GM18909 (cell line): ENCODE data around the gene RNF144A.

Experiments
- ATAC-seq: cut with Tn5 transposase; IDR thresholded peaks from one replicate; pipeline ENCODE4 v1.9.1; 2021; ENCODE audit warnings: mild to moderate bottlenecking; ENCODE audit not compliant: unreplicated experiment, poor library complexity

RNF144A gene

DNA sequence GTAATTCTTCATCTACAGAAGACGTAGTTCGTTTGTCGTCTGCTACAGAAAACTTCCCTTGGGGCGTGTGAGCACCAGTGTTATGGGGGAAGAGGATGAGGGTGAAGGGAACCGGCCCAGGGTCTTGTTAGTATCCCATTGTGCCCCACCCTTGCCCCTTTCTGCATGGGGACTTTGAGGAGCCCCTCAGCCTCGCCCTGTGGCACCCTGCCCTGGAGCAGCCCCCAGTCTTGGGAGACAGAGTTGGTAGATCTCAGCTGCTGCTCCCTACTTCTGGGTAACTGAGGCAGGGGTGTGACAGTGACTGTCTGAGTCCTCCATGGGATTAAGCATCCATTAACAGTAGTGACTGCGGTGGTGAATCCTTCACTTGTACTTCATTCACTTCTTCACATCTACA, 50.1 kb downstream of the RNF144A start:
- ATAC-seq = no peak

GRCh38 chr2:6968319-6969100, 51.3 kb downstream of the RNF144A start:
- no peak for ATAC-seq

DNA sequence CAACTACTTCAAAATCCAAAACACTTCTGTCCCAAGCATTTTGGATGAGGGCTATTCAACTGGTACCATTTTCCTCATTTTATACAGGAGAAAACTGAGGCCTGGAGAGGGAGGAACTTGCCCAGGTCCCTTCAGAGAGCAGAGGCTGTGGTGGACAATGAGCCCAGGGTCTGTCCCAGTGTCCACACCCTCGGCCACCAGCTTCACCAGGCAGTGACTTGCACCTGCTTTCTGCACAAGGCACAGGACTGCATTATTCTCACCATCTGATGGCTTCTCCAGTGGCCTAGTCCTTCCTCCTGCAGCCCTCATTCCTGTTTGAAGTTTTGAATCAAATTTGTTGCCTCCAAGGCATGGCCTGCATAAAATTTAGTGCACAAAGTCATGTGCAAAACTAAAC, 53.3 kb downstream of the RNF144A start:
- no peak for ATAC-seq

DNA sequence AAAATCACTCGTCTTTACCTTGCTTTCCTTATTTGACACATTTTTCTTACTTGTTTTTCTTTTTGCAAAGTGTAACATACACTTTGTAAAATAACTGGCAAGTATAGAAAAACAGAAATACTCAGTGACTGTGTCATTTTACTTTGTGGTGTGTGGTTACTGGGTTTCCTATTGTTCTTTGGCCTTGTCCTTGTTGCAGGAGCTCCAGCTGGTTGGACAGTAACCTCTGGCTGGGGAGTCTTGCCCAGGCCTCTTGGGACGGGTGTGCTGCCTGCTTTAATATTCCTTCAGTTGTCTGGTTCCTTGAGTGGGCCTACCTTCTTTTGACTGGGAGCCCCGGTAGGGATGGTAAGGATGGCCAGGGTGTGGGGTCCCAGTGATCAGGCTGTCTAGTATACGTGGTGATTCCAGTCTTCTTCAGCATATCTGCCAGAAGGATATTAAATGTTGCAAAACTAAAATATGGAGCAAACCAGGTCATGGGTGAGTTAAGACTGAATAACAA, 53.8 kb downstream of the RNF144A start:
- no peak for ATAC-seq

DNA sequence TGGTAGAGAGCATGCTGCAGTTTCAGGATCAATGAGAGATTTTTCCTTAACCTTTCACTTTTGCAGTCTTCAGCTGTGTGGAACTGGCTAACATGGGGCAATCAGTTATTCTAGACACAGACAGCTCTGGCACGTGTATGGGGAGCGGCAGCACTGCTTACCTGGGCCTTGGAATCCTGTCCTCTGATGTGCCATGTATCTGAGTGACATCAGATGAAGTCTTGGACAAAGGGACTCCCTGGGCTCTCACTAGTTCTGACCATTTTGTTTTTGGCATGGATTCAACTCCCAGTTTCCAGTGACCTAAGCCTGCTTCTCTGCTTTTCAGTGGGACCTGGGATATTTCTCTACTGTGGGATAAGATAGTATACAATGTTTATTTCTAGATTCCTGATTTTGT, 54.3 kb downstream of the RNF144A start:
- no peak for ATAC-seq

- ATAC-seq = no peak
Measured at GRCh38 chr2:6972067-6972710, 55.0 kb downstream of the RNF144A start.

DNA sequence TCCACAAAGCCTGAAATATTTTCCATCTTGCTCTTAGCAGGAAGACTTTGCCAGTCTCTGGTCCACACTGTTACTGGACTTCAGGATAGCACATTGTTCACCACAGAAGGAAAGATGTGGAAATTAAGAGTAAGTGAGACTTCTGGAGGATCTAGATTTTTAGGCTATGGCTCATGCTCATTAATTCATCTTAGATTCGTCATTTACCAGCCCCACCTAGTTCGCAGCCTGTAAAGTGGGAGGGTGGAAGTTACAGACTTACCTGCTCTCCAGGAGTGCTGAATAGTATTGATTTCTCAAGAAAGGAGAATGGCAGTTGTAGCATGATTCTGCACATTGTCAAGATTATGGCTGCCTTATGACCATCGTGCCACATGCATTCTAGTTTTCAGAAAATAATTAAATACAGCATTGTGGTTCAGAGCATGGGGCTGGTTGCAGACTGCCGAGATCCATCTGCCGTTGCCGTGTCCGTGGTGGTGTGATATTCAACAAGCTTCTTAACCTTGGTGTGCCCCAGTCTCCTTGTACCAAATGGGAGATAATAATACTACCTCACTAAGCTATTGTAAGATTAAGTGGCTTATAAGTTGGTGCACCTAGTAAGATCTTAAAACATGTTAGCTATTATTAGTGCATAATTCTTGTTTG, 56.8 kb downstream of the RNF144A start:
- no peak for ATAC-seq

DNA sequence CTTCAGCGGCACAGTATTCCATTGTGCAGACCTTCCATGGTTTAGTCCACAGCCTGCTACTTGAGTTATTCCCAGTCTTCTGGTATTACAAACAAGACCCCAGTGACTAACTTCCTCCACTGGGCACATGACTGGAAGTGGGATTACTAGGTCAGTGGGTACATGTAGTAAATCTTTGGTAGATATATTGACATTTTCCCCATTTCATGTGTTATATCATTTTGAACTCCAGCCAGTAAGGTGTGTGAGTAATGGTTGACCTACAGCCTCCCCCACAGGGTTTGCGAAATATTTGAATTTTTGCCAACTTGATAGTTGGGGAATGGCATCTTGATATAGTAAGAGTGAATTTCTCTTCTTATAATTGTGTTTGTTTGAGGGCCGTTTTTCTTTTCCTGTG, 58.8 kb downstream of the RNF144A start:
- ATAC-seq = no peak

- no peak for ATAC-seq
Measured at GRCh38 chr2:6977113-6977741, 60.0 kb downstream of the RNF144A start.

DNA sequence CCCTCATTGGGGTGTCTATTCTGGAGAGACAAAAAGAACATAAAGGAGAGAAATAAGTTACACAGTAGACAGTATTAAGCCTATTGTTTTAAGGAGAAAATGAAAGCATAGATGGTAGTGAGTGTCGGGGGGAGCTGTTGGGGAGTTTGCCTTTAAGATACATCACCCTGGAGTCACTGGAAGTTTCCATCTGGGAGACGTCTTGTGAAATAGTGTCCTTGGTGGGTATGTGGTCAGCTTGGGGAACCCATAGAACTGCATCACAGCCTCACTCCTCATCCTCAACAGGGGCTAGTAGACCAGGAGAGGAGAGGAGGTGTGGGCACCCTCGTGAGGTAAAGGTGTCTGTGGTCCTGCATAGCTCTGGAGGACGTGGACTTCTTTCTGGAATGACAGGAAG, 60.6 kb downstream of the RNF144A start:
- no peak for ATAC-seq

DNA sequence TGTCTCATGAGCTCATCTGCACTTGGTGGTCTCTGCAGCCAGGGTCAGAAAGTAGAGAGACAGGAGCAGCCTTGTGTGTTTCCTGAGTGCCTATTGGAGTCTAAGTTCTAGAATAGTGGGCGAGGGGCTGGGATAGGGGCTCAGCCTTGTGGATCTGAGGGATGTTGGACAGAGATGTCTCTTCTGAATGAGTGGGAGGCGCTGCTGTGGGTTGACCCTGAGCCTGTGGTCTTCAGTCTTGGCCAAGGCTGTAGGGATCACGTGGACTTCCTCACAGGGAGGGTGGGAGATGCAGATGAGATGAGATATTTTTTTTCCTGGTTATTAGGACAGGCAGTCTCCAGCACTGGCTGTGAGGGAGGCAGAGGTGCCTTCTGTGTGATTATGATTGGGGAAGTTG, 61.8 kb downstream of the RNF144A start:
- no peak for ATAC-seq

DNA sequence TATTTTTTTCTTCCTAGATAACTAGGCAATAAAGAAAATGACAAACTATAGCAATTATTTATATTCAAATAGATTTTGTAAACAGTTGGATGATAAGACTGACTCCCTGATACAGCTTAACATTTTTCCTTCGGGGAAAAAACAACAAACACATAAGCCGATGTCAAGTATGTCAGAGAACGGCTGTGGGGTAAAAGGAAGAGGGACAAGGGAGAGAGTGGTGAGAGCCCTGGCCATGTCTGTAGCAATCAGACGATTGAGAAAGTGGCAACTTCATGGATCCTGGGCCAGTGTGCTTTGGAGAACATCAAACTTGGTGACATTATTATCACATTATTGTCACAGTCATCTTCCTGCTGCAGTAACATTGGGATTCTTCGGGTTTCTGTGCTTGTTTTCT, 65.2 kb downstream of the RNF144A start:
- ATAC-seq = no peak

GRCh38 chr2:6982934-6983589, 65.8 kb downstream of the RNF144A start:
- ATAC-seq = no peak

DNA sequence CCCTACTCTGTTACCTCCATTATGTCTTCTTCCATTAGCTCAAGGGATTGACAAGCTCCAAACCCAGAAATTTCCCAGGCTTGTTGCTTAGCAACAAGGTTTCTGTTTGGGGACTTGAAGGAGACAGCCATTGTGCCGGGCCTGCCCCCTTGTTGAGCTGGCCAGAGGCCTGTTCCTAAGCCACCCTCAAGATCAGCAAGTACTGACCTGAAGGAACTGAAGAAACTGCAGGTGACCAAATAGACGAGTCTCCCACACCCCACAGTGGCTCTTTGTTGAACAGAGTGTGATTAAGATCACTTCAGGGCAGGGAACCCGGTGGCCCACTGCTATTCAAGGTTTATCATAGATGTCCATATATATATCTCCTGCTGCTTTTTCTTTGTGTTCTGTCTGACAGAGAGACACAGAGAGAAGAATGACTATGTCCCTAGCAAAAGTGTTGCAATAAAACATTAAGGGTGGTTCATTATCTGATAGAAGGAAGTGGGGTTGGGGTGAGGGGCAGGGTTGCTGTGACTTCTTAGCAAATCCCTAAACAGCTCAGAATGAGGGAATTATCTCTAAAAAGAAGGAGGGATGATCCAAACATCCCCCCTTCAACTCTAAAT, 69.2 kb downstream of the RNF144A start:
- no peak for ATAC-seq

- no peak for ATAC-seq
Measured at GRCh38 chr2:6986912-6987361, 69.7 kb downstream of the RNF144A start.

DNA sequence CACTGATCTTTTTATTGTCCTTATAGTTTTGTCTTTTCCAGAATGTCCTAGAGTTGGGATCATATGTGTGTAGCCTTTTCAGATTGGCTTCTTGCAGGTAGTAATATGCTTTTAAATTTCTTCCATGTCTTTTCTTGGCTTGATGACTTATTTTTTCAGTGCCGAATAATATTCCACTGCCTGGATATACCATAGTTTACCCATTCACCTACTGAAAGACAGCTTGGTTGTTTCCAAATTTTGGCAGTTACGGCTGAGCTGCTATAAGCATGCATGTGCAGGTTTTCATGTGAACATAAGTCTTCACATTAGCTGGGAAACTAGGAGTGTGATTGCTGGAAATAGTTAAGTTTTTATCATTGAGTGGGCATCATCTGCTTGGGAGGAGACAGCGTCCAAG, 73.7 kb downstream of the RNF144A start:
- ATAC-seq = no peak

DNA sequence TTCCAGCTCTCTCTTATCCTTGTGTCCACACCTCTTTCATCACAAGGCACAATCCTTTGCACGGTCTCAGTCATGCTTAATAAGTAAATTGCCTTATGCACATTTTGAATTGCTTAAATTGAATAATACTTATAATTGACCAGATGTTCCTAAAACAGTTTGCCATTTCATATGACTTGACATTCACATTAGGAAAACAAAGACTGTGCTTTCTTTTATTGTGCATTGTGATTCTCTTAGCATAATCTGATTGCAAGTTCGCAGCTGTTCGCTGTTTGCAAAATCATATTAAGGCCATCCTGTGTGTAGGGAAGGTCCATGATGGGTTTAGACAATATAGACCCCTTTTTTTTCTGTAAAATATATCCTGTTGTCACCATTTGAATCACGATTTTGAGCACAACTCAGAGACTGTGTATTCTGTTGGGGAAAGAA, 75.6 kb downstream of the RNF144A start:
- no peak for ATAC-seq

DNA sequence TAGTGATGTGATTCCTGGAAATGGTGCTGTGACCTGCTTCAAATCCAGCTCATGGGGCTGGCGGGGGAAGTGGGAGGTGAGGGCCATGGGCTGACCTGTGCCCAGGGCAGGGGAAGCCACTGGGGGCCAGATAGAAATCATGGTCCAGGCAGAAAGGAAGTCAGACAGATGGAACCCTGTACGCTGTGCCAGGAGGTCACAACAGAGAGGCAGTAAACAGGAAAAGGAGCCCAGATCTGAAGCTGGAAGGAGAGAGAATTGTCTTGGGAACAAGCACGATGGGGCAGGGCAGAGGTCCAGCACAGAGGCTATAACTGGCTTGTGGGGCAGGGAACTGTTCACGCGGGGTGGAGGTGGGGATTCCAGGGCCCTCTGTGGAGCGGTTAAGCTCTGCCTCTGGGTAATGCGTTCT, 76.0 kb downstream of the RNF144A start:
- ATAC-seq = no peak

DNA sequence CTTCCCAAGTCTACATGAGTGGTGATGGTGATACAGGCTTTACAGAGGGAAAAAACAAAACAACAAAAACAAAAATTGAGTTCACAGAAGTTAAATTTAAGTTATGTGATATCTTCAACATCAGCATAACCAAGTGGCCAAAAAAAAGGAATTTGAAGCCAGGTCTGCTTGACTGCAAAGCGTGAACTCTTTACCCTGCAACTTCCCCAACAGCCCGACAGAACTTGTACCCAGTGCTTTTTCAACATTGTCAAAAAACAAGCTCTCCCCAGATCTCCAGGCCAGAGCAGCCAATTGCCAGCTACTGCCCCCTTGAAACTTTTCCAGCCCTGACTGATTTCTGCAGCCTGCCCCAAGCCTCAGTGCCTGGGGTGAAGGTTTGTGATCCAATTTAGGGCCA, 76.7 kb downstream of the RNF144A start:
- ATAC-seq = no peak
